Muscle of arm (tissue), 12 donors: ENCODE measurements around the gene CA10. TPM values are rescaled to one million over a fixed set of nuclear protein-coding genes. Genes with fewer than 3 reads are reported as not detected.
A peak's percentile ranks its signal among the peaks of the same experiment; 100 is the strongest.

Experiments used
- DNase-seq: peaks from one replicate; pipeline ENCODE4 v3.0.0-alpha.2; 2013
- polyA plus RNA-seq, 12 donors: library from polyadenylated mRNA; unstranded; fragments of 120-200 nt; gene quantifications; one replicate each; pipeline ENCODE4 v1.2.1, GENCODE V29; 2013; ENCODE audit not compliant: insufficient read length in 12 of 12

Gene CA10
- polyA plus RNA-seq, 12 donors: 2.4 to 9.5 (median 6.5) TPM; not detected in 2

- DNase-seq: no peak
Measured at GRCh38 chr17:51888816-51889215, 269.7 kb downstream of the CA10 start.

DNA sequence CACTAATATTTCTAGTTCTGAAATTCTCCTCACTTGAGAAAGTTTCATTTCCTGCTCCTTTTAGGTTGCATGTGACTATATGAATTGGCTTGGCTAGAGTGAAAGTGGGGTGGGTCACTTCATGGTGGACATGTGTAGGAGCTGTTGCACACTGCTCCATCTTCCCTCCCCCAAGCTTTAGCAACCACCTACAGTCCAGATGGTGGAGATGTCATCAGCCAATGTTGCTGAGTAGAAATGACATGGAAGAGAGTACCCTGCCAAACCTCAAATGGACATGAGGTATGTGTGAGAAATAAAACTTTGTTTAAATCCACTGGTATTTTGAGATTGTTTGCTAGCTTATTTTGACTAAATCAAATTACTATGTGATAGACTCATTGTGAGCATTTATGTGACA lies 281.5 kb downstream of the CA10 start:
- no peak for DNase-seq

- DNase-seq: no peak
Measured at GRCh38 chr17:51873302-51873701, 285.2 kb downstream of the CA10 start.

GRCh38 chr17:51869387-51869786 lies 289.1 kb downstream of the CA10 start:
- peak; percentile 44 for DNase-seq

DNA sequence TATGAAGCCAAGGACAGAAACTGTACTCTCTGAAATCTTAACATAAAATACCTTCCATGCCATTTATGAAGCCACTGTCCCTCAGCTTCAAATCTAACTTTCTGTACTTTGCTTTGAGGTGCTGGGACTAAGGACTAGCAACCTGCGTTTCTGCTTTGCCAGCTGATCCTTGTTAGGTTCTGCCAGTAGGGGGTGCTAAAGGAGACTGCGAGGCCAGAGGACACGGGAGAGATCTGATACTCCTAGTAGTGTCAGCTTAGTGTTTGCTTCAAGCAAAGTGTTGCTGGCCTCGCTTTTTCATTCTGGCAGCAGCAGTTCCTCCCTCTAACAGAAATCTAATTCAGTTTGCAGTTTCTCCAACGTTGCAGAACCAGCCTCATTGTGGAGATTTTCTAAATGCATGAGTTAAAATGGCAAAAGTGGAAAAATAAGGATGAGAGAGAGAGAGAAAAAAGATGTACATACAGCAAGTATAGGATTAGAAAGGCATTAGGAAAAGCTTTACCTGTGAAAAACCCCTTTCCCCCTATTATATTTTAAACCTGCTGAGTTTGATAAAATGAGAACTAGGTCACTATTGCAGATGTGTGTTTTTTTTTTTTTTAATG lies 297.5 kb downstream of the CA10 start:
- peak; percentile 14 for DNase-seq

- DNase-seq: no peak
Measured at GRCh38 chr17:51857052-51857597, 301.4 kb downstream of the CA10 start.

- no peak for DNase-seq
Measured at GRCh38 chr17:51855806-51856205, 302.7 kb downstream of the CA10 start.

GRCh38 chr17:51853857-51854256 lies 304.7 kb downstream of the CA10 start:
- no peak for DNase-seq

GRCh38 chr17:51852603-51853002 lies 305.9 kb downstream of the CA10 start:
- DNase-seq: no peak

- DNase-seq: no peak
Measured at GRCh38 chr17:51850201-51850600, 308.3 kb downstream of the CA10 start.

GRCh38 chr17:51848451-51848850 lies 310.1 kb downstream of the CA10 start:
- DNase-seq: no peak

DNA sequence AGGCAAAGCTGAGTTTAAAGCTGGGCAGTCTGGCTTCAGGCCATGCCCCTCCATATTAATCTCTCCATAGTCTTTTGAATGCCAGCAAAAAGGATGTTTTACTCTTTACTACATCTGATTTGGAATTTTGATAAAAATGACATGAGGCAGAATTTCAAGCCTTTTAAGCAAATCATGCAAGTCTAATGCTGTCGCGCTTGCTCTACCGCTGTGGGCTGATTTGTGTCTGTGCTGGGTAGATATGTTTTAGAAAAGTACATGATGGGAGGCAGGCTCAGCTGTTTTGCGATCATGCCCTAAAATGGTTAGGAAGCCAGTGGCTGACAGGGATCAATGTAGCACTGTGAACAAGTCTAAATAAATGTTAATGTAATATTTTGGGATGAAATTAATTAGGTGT lies 311.9 kb downstream of the CA10 start:
- DNase-seq: no peak

DNA sequence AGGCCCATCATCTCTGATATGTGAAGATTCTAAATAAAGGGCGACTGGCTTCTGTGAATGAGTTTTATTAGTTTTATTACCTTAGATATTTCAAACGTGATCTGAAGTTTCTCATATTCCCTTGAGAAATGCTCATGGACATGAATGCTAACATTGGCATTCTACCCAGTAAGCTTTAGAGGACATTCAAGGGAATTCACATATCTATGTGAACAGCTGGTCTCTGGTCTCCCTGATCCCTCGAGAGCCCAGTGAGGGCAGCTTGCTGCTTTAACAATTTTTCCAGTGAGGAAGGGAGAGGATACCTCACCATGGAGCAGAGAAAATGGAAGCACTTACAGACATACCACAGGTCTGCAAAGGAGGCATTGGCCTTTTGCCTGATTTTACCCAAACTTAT lies 312.7 kb downstream of the CA10 start:
- DNase-seq: no peak

GRCh38 chr17:51842763-51843162 lies 315.8 kb downstream of the CA10 start:
- no peak for DNase-seq

DNA sequence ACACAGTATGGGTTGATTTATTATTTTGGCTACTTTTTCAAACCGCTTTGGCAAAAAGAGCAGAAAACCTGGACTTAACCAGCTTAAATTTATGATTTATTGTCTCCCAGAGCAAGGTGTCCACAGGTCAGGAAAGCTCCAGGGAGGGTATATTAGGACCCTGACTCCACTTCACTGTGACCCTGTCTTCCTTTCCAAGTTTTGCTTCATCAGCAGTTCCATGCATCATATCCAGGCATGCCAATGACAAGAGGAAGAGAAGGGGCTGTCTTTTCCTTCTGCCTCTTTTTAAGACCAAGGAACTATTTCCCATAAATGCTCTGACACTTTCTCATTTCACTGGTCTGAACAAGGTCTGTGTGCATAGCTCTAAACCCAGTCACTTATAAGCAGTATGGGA lies 316.8 kb downstream of the CA10 start:
- no peak for DNase-seq

- DNase-seq: no peak
Measured at GRCh38 chr17:51840688-51841087, 317.8 kb downstream of the CA10 start.

GRCh38 chr17:51833620-51834019 lies 324.9 kb downstream of the CA10 start:
- DNase-seq: no peak

DNA sequence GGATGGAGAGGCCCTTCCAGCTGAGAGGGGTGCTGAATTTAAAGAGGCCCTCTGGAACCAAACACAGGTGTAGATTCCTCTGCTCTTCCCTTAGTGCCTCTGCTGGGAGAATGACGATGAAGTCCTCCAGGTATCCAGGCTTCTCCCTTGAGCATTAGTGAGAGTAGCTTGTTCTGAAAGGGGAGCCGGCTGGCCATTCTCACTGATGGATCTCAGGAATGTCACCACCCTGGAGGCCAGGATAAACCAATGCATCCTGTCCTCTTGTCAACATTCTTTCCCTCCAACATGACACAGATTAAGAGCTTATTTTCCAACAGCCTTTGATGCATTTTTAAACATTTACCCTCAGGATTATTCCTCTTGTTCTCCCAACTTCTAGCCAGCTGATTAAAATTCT lies 325.5 kb downstream of the CA10 start:
- no peak for DNase-seq

- DNase-seq: no peak
Measured at GRCh38 chr17:51830886-51831285, 327.6 kb downstream of the CA10 start.

- no peak for DNase-seq
Measured at GRCh38 chr17:51830451-51830850, 328.1 kb downstream of the CA10 start.

- no peak for DNase-seq
Measured at GRCh38 chr17:51828901-51829300, 329.6 kb downstream of the CA10 start.

- DNase-seq: no peak
Measured at GRCh38 chr17:51827140-51827539, 331.4 kb downstream of the CA10 start.

DNA sequence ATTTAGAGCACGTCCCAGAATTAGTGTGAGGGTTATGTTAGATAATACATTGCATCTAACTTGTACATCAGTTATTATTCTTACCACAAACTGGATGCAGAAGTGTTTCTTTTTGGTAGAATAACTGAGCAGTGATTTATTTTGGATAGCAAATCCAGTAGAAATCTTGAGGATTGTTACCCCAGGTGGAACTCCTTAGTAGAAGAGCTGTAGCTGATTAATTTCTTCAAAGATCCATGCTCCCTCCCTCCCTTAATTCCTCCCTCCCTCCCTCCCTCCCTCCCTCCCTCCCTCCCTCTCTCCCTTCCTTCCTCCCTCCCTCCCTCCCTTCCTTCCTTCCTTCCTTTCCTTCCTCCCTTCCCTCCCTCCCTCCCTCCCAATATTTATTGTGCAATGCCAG lies 337.7 kb downstream of the CA10 start:
- DNase-seq: no peak

GRCh38 chr17:51820252-51820651 lies 338.3 kb downstream of the CA10 start:
- no peak for DNase-seq
